DOHH2 (cell line): Measurements from ENCODE around the gene GPR78.

Experiments used
- EZH2phosphoT487 ChIP-seq: fragments of 200-600 bp; sonication (generic); IDR thresholded peaks from 2 replicates; pipeline ENCODE4 v1.6.1; 2017; ENCODE audit warnings: borderline replicate concordance, mild to moderate bottlenecking, antibody characterized with exemption, low read length, moderate library complexity, mixed read lengths
- TF ChIP-seq, protein P1 (sequence below): fragments of 200-600 bp; sonication (generic); IDR thresholded peaks from one replicate; pipeline ENCODE4 v1.5.1; 2014; ENCODE audit warnings: antibody characterized with exemption, mild to moderate bottlenecking, low read depth, low read length; ENCODE audit not compliant: poor library complexity, severe bottlenecking

DNA sequence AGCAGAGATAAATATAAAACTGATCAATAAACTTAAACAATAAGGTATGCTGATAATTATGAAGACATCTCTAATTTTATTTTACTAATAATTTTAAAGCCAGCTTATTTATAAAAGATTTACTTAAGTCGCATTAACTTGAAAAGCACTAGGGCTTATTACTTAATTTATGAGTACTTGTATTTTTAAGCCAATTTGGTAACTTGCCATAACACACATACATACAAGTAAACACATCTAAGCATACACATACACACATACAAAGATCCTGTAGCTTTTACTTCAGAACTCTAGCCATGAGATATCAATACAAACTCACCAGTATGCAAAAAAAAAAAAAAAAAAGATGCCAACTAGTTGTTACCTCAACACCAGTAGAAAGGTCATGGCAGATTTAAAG lies 10.0 kb upstream of the GPR78 start:
- TF ChIP-seq, protein P1, sequence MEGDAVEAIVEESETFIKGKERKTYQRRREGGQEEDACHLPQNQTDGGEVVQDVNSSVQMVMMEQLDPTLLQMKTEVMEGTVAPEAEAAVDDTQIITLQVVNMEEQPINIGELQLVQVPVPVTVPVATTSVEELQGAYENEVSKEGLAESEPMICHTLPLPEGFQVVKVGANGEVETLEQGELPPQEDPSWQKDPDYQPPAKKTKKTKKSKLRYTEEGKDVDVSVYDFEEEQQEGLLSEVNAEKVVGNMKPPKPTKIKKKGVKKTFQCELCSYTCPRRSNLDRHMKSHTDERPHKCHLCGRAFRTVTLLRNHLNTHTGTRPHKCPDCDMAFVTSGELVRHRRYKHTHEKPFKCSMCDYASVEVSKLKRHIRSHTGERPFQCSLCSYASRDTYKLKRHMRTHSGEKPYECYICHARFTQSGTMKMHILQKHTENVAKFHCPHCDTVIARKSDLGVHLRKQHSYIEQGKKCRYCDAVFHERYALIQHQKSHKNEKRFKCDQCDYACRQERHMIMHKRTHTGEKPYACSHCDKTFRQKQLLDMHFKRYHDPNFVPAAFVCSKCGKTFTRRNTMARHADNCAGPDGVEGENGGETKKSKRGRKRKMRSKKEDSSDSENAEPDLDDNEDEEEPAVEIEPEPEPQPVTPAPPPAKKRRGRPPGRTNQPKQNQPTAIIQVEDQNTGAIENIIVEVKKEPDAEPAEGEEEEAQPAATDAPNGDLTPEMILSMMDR: no peak
- no peak for TF ChIP-seq EZH2phosphoT487
